ENCODE measurements around the gene GCA. TPM values are rescaled to one million over a fixed set of nuclear protein-coding genes. Genes with fewer than 3 reads are reported as not detected.

Gene GCA
- total and polyA plus RNA-seq, 2 of the 8 experiments (the other 6 are each of a cell fraction or from before 2014, with no cell fraction given) = 37.4 to 42.0 TPM

GRCh38 chr2:162300266-162300665, 43.7 kb upstream of the GCA start:
- no peak overlapping the region for H4K8ac ChIP-seq (ENCODE audit: extremely low read depth, insufficient read depth, low read length)
- H3K23ac ChIP-seq (ENCODE audit: insufficient read length) = no peak overlapping the region
- no peak overlapping the region for H3K4me3 ChIP-seq (ENCODE audit: extremely low read depth in 1 of 4, insufficient read depth in 2 of 4, low read depth in 3 of 4, low read length in 4 of 4)
- H3K18ac ChIP-seq (ENCODE audit: extremely low read depth, low read length) = no peak overlapping the region
- H3K56ac ChIP-seq (replicated peaks; ENCODE audit: insufficient read length, low read depth, low read length) = no peak overlapping the region
- H2BK20ac ChIP-seq (ENCODE audit: low read length) = no peak overlapping the region
- no peaks in the 10 kb centered on the region for H3K27me3 ChIP-seq (replicated peaks in 1 of 4; ENCODE audit: control insufficient read depth in 3 of 4, extremely low read depth in 1 of 4, insufficient read depth in 3 of 4, low read length in 3 of 4)
- H3K36me3 ChIP-seq (ENCODE audit: control insufficient read depth in 2 of 4, insufficient read depth in 4 of 4, low read length in 3 of 4) = no peaks in the 10 kb centered on the region
- H4K5ac ChIP-seq (ENCODE audit: insufficient read length, low read depth, low read length) = no peak overlapping the region
- H3K4me2 ChIP-seq (ENCODE audit: insufficient read depth in 1 of 2, low read depth in 2 of 2, low read length in 2 of 2) = no peak overlapping the region
- H2BK12ac ChIP-seq (ENCODE audit: low read depth, low read length) = no peak overlapping the region
- H3K27ac ChIP-seq (ENCODE audit: low read depth, low read length) = no peak overlapping the region
- no peak overlapping the region for H2BK5ac ChIP-seq (ENCODE audit: low read depth, low read length)
- CTCF ChIA-PET (ENCODE audit: partially characterized antibody) = interaction anchor here (0.8 to 8.5 kb wide), 23 partner anchors 7 to 568 kb away, joined by 3 to 188 read pairs (median 6); partner anchors contain the start of genes GCG and IFIH1
- no peaks in the 10 kb centered on the region for H3K79me1 ChIP-seq (ENCODE audit: low read depth, low read length)
- no peak overlapping the region for H2BK120ac ChIP-seq (replicated peaks; ENCODE audit: low read depth, low read length)
- H3K14ac ChIP-seq (ENCODE audit: insufficient read length) = no peak overlapping the region
- no peak overlapping the region for H2AFZ ChIP-seq (ENCODE audit: low read length)
- H2BK15ac ChIP-seq (ENCODE audit: low read length) = no peak overlapping the region
- H2AK5ac ChIP-seq (ENCODE audit: low read depth, low read length) = no peak overlapping the region
- no peak overlapping the region for H4K91ac ChIP-seq (replicated peaks; ENCODE audit: insufficient read length, low read length)
- H3K23me2 ChIP-seq (ENCODE audit: low read depth, low read length) = no peaks in the 10 kb centered on the region
- H3K79me2 ChIP-seq (ENCODE audit: control insufficient read depth in 1 of 2, insufficient read depth in 2 of 2, low read length in 2 of 2) = no peaks in the 10 kb centered on the region
- H3K4me1 ChIP-seq (replicated peaks in 1 of 4; ENCODE audit: control insufficient read depth in 3 of 4, insufficient read depth in 4 of 4, low read length in 3 of 4) = no peaks in the 10 kb centered on the region
- FAIRE-seq (no peak), DNase-seq (ENCODE audit: low read depth in 1 of 2, low spot score in 2 of 2) (no peak)
- H3K9ac ChIP-seq (replicated peaks in 1 of 4; ENCODE audit: extremely low read depth in 1 of 4, low read depth in 3 of 4, low read length in 3 of 4) = no peak overlapping the region
- TF ChIP-seq CTBP2 (IDR thresholded peaks at IDR 0.05; ENCODE audit: borderline replicate concordance, insufficient read depth, insufficient read length, low read length) (no peak), EP300 (IDR thresholded peaks at IDR 0.05; ENCODE audit: borderline replicate concordance in 1 of 2, low read depth in 2 of 2, low read length in 2 of 2) (no peak), JUN (IDR thresholded peaks at IDR 0.05; ENCODE audit: low read depth, low read length) (no peak), RXRA (IDR thresholded peaks at IDR 0.05; ENCODE audit: insufficient read depth, low read depth, low read length) (no peak), TAF1 (IDR thresholded peaks at IDR 0.05; ENCODE audit: low read depth, low read length) (no peak), ATF3 (IDR thresholded peaks at IDR 0.05; ENCODE audit: insufficient read depth, low read depth, low read length) (no peak), ASH2L (IDR thresholded peaks at IDR 0.05; ENCODE audit: low read length) (no peak), CTCF (IDR thresholded peaks at IDR 0.05; ENCODE audit: control extremely low read depth in 1 of 3, insufficient read depth in 1 of 3, low read depth in 1 of 3, low read length in 3 of 3) (no peak), SP1 (IDR thresholded peaks at IDR 0.05; ENCODE audit: low read depth, low read length) (no peak), SIN3A (conservative IDR thresholded peaks at IDR 0.05 in 1 of 2, IDR thresholded peaks at IDR 0.05 in 1 of 2; ENCODE audit: low read depth in 1 of 2, low read length in 2 of 2) (no peak), TEAD4 (IDR thresholded peaks at IDR 0.05; ENCODE audit: low read depth, low read length) (no peak), ZNF274 (IDR thresholded peaks at IDR 0.05; ENCODE audit: borderline replicate concordance, extremely low read depth, low read length) (no peak)
- no peak overlapping the region for H3K4ac ChIP-seq (replicated peaks; ENCODE audit: insufficient read length, low read depth, low read length)
- POLR2A ChIA-PET (ENCODE audit: partially characterized antibody) = no interaction called here
- H3K9me3 ChIP-seq (ENCODE audit: insufficient read depth in 2 of 2, low read depth in 1 of 2, low read length in 1 of 2) = no peaks in the 10 kb centered on the region
- H4K20me1 ChIP-seq (replicated peaks in 1 of 2; ENCODE audit: control insufficient read depth in 1 of 2, insufficient read depth in 2 of 2, low read length in 2 of 2) = no peaks in the 10 kb centered on the region

Measured in H1 (cell line).